ENCODE data around the gene TRIM62. TPM values are rescaled to one million over a fixed set of nuclear protein-coding genes. Genes with fewer than 3 reads are reported as not detected.
A peak's percentile ranks its signal among the peaks of the same experiment; 100 is the strongest.

The TRIM62 gene
- total RNA-seq, 1 experiment from 2014 or later: 2.8 TPM

DNA sequence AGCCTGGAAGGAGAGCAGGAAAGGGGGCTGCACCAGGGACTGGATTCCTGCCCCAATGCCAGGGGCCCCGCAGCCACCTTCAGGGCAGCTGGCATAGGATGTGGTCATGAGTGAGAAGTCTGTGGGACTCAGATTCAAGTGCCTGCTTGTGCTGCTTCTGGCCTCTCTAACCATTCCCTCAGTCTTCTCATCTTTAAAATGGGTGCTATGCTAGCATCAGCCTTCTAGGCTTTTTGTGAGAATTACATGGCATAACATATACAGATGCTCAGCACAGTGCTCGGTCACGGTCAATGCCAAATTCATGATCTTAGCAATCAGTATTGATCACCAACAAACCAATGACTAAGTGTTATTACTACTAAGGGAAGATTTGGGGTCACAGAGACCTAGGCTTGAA, 23.5 kb downstream of the TRIM62 start:
- no peak for DNase-seq (ENCODE audit: low spot score)
- H3K27me3 ChIP-seq (replicated peaks; ENCODE audit: insufficient read depth, low read depth, low read length, poor library complexity): no peaks in the 10 kb centered on the region
- peaks cover 20% of the 10 kb centered on the region for H3K4me1 ChIP-seq (ENCODE audit: insufficient read depth, low read length, poor library complexity, severe bottlenecking)
- intact Hi-C loops (cut with micrococcal nuclease; ENCODE audit: unreplicated experiment): no loop called here
- no peak for TF ChIP-seq EZH2 (IDR thresholded peaks at IDR 0.05; ENCODE audit: borderline replicate concordance, low read depth, low read length, poor library complexity, severe bottlenecking)
- no peak overlapping the region for H3K27ac ChIP-seq (ENCODE audit: low read depth, low read length, poor library complexity, severe bottlenecking)
- H3K4me3 ChIP-seq (ENCODE audit: low read depth, low read length, poor library complexity, severe bottlenecking): no peak overlapping the region
- no TSS peak for BruUV-seq (replicated peaks)
- ChIA-PET CTCF (no interaction called here), POLR2A (ENCODE audit: low non-redundant PET) (no interaction called here)
- H3K36me3 ChIP-seq (ENCODE audit: insufficient read depth, low read length, poor library complexity, severe bottlenecking): no peaks in the 10 kb centered on the region
- no peaks in the 10 kb centered on the region for H3K9me3 ChIP-seq (ENCODE audit: low read depth, low read length, poor library complexity, severe bottlenecking)

DNA sequence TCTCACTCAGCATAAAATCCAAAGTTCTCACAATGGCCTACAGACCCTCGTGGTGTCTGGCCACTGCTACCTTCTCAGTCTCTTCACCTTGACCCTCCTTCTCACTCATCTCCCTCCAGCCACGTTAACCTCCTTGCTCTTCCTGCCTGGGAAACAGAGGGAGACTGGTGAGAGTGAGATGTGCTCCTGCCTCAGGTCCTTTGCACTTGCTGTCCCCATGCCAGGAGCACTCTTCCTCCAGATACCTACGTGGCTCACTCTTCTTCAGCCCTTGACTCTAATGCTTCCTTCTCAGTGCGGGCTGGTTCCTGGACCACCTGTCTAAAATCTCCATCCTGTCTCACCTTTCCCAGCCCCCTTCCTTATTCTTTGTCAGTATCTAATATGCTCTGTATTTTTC, 24.7 kb downstream of the TRIM62 start:
- Histone ChIP-seq H3K27ac (ENCODE audit: low read depth, low read length, poor library complexity, severe bottlenecking) (no peak overlapping the region), H3K4me3 (ENCODE audit: low read depth, low read length, poor library complexity, severe bottlenecking) (no peak overlapping the region), H3K9me3 (ENCODE audit: low read depth, low read length, poor library complexity, severe bottlenecking) (no peaks in the 10 kb centered on the region), H3K36me3 (ENCODE audit: insufficient read depth, low read length, poor library complexity, severe bottlenecking) (no peaks in the 10 kb centered on the region), H3K27me3 (replicated peaks; ENCODE audit: insufficient read depth, low read depth, low read length, poor library complexity) (no peaks in the 10 kb centered on the region), H3K4me1 (ENCODE audit: insufficient read depth, low read length, poor library complexity, severe bottlenecking) (peaks cover 30% of the 10 kb centered on the region)
- BruUV-seq (replicated peaks): no TSS peak
- ChIA-PET POLR2A (ENCODE audit: low non-redundant PET) (no interaction called here), CTCF (no interaction called here)
- no peak for DNase-seq (ENCODE audit: low spot score)
- TF ChIP-seq, protein P1, sequence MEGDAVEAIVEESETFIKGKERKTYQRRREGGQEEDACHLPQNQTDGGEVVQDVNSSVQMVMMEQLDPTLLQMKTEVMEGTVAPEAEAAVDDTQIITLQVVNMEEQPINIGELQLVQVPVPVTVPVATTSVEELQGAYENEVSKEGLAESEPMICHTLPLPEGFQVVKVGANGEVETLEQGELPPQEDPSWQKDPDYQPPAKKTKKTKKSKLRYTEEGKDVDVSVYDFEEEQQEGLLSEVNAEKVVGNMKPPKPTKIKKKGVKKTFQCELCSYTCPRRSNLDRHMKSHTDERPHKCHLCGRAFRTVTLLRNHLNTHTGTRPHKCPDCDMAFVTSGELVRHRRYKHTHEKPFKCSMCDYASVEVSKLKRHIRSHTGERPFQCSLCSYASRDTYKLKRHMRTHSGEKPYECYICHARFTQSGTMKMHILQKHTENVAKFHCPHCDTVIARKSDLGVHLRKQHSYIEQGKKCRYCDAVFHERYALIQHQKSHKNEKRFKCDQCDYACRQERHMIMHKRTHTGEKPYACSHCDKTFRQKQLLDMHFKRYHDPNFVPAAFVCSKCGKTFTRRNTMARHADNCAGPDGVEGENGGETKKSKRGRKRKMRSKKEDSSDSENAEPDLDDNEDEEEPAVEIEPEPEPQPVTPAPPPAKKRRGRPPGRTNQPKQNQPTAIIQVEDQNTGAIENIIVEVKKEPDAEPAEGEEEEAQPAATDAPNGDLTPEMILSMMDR (conservative IDR thresholded peaks at IDR 0.05; ENCODE audit: low read depth, low read length): no peak
- no peak for TF ChIP-seq EZH2 (IDR thresholded peaks at IDR 0.05; ENCODE audit: borderline replicate concordance, low read depth, low read length, poor library complexity, severe bottlenecking)
- intact Hi-C loops (cut with micrococcal nuclease; ENCODE audit: unreplicated experiment): no loop called here

DNA sequence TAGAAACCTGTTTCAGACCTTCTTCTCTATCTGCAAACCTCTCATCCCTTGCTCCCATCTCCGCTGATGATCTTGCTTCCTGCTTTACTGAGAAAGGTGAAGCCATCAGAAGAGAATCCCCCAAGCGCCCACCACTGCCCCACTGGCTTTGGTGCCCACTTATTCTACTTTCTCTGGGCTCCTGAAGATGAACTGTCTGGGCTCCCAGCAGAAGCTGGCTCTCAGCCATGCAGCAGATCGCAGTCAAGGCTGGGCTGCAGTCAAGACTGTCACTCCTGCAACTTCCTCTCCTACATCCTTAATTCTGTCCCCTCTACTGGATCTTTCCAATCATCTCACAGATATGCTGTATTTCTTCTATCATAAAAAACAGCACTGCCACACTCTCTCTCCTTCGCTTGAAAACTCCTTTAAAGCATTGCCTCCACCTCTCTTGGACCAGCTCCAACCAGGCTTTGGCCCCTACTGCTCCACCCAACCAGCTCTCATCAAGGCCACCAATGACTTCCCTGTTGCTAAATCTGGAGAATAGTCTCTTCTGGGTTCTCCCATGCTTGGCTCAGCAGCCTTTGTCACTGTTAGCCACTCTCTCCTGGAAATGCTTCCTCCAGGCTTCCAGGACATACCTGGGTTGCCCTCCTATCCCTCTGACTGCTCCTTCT, 25.8 kb downstream of the TRIM62 start:
- H3K36me3 ChIP-seq (ENCODE audit: insufficient read depth, low read length, poor library complexity, severe bottlenecking): no peaks in the 10 kb centered on the region
- no peaks in the 10 kb centered on the region for H3K9me3 ChIP-seq (ENCODE audit: low read depth, low read length, poor library complexity, severe bottlenecking)
- no peaks in the 10 kb centered on the region for H3K27me3 ChIP-seq (replicated peaks; ENCODE audit: insufficient read depth, low read depth, low read length, poor library complexity)
- CTCF ChIA-PET: no interaction called here
- TF ChIP-seq EZH2 (IDR thresholded peaks at IDR 0.05; ENCODE audit: borderline replicate concordance, low read depth, low read length, poor library complexity, severe bottlenecking): no peak
- TF ChIP-seq, protein P1 (conservative IDR thresholded peaks at IDR 0.05; ENCODE audit: low read depth, low read length): no peak
- no peak for DNase-seq (ENCODE audit: low spot score)
- no peak overlapping the region for H3K4me3 ChIP-seq (ENCODE audit: low read depth, low read length, poor library complexity, severe bottlenecking)
- intact Hi-C loops (cut with micrococcal nuclease; ENCODE audit: unreplicated experiment): no loop called here
- POLR2A ChIA-PET (ENCODE audit: low non-redundant PET): no interaction called here
- BruUV-seq (replicated peaks): no TSS peak
- H3K4me1 ChIP-seq (ENCODE audit: insufficient read depth, low read length, poor library complexity, severe bottlenecking): peaks cover 22% of the 10 kb centered on the region
- no peak overlapping the region for H3K27ac ChIP-seq (ENCODE audit: low read depth, low read length, poor library complexity, severe bottlenecking)

DNA sequence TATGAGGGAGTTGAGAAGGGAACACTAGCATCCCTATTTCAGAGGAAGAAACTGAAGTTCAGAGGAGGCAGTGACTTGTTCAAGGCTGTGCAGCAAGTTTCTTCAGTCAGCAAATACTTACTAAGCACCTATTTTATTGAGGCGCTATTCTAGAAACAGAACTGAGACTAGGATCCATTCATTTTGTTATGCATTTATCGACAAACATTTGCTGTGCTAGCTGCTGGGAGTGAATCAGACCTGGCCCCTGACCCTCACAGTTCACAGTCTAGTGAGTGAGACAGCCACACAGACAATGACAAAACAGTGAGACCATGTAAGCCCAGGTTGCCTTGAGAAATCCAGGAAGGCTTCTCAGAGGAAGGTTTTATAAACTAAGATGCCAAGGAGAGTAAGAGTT, 28.2 kb downstream of the TRIM62 start:
- intact Hi-C loops (cut with micrococcal nuclease; ENCODE audit: unreplicated experiment): no loop called here
- ChIA-PET POLR2A (ENCODE audit: low non-redundant PET) (no interaction called here), CTCF (interaction anchor here (1.1 kb wide), 1 partner anchor 145 kb away, joined by 3 read pairs; no protein-coding TSS in a partner anchor)
- TF ChIP-seq EZH2 (IDR thresholded peaks at IDR 0.05; ENCODE audit: borderline replicate concordance, low read depth, low read length, poor library complexity, severe bottlenecking): no peak
- TF ChIP-seq, protein P1 (conservative IDR thresholded peaks at IDR 0.05; ENCODE audit: low read depth, low read length): no peak
- H3K9me3 ChIP-seq (ENCODE audit: low read depth, low read length, poor library complexity, severe bottlenecking): no peaks in the 10 kb centered on the region
- DNase-seq (ENCODE audit: low spot score): no peak
- H3K36me3 ChIP-seq (ENCODE audit: insufficient read depth, low read length, poor library complexity, severe bottlenecking): no peaks in the 10 kb centered on the region
- peak overlapping the region; percentile 47 for H3K27ac ChIP-seq (ENCODE audit: low read depth, low read length, poor library complexity, severe bottlenecking)
- peaks cover 17% of the 10 kb centered on the region for H3K4me1 ChIP-seq (ENCODE audit: insufficient read depth, low read length, poor library complexity, severe bottlenecking)
- no peak overlapping the region for H3K4me3 ChIP-seq (ENCODE audit: low read depth, low read length, poor library complexity, severe bottlenecking)
- H3K27me3 ChIP-seq (replicated peaks; ENCODE audit: insufficient read depth, low read depth, low read length, poor library complexity): no peaks in the 10 kb centered on the region
- BruUV-seq (replicated peaks): no TSS peak

Measured in A673 (cell line).